Urinary bladder (tissue), 4 donors: ENCODE measurements around the gene SIPA1L3. TPM values are rescaled to one million over a fixed set of nuclear protein-coding genes. Genes with fewer than 3 reads are reported as not detected.
A peak's percentile ranks its signal among the peaks of the same experiment; 100 is the strongest.

Experiments used
- DNase-seq: peaks from one replicate; pipeline ENCODE4 v3.0.0-alpha.2; 2015; ENCODE audit errors: extremely low spot score
- H3K27ac ChIP-seq: one replicate; pipeline ENCODE4 v1.5.1; 2013; ENCODE audit warnings: low read depth, mild to moderate bottlenecking, moderate library complexity
- H3K36me3 ChIP-seq: one replicate; pipeline ENCODE4 v1.6.1; 2013; ENCODE audit warnings: mild to moderate bottlenecking, moderate library complexity; ENCODE audit not compliant: insufficient read depth
- H3K4me1 ChIP-seq: one replicate; pipeline ENCODE4 v1.6.1; 2013; ENCODE audit warnings: mild to moderate bottlenecking, moderate library complexity; ENCODE audit not compliant: insufficient read depth
- H3K4me3 ChIP-seq: one replicate; pipeline ENCODE4 v1.5.1; 2013; ENCODE audit warnings: low read depth, low read length
- WGBS: extraction: QIAGEN DNeasy Blood & Tissue Kit; methylation state at CpG from one replicate; pipeline ENCODE4 v1.1.7; 2013; 5-methylcytosine and 5-hydroxymethylcytosine counted together
- polyA plus RNA-seq: library from polyadenylated mRNA; stranded (reverse); fragments of 200-250 nt; gene quantifications from one replicate; pipeline ENCODE4 v1.2.3, GENCODE V29; 2013
- total RNA-seq: library from RNA; depleted of rRNA; stranded (reverse); fragments of >200 nt; gene quantifications from one replicate; pipeline ENCODE4 v1.2.3, GENCODE V29; 2014
- donor health status: healthy with polysubstance abuse.
- donor health status: healthy.

Gene SIPA1L3
- total and polyA plus RNA-seq, 2 donors = 6.2 to 11.5 TPM

GRCh38 chr19:38130399-38130798 lies 223.4 kb downstream of the SIPA1L3 start:
- Histone ChIP-seq H3K36me3 (no peaks in the 10 kb centered on the region), H3K4me3 (no peak overlapping the region), H3K27ac (no peak overlapping the region), H3K4me1 (no peaks in the 10 kb centered on the region)
- WGBS = 97% methylated on average over 25 of the region's 25 CpGs
- no peak for DNase-seq

- DNase-seq = no peak
- Histone ChIP-seq H3K4me3 (no peak overlapping the region), H3K4me1 (no peaks in the 10 kb centered on the region), H3K36me3 (no peaks in the 10 kb centered on the region), H3K27ac (no peak overlapping the region)
- 95% methylated on average over 6 of the region's 6 CpGs for WGBS
Measured at GRCh38 chr19:38132781-38133180, 225.8 kb downstream of the SIPA1L3 start.

- Histone ChIP-seq H3K36me3 (no peaks in the 10 kb centered on the region), H3K4me3 (no peak overlapping the region), H3K4me1 (no peaks in the 10 kb centered on the region), H3K27ac (no peak overlapping the region)
- 87% methylated on average over 3 of the region's 3 CpGs for WGBS
- no peak for DNase-seq
Measured at GRCh38 chr19:38133319-38133718, 226.3 kb downstream of the SIPA1L3 start.

- no peaks in the 10 kb centered on the region for H3K36me3 ChIP-seq
- WGBS = 74% methylated on average over 14 of the region's 14 CpGs
- no peak overlapping the region for H3K4me3 ChIP-seq
- H3K27ac ChIP-seq = no peak overlapping the region
- DNase-seq = no peak
- no peaks in the 10 kb centered on the region for H3K4me1 ChIP-seq
Measured at GRCh38 chr19:38134540-38135149, 227.6 kb downstream of the SIPA1L3 start.

GRCh38 chr19:38135150-38135998 lies 228.4 kb downstream of the SIPA1L3 start:
- Histone ChIP-seq H3K4me3 (no peak overlapping the region), H3K4me1 (no peaks in the 10 kb centered on the region), H3K36me3 (no peaks in the 10 kb centered on the region), H3K27ac (no peak overlapping the region)
- DNase-seq = no peak
- WGBS = 76% methylated on average over 21 of the region's 21 CpGs

- Histone ChIP-seq H3K27ac (no peak overlapping the region), H3K4me3 (no peak overlapping the region), H3K4me1 (no peaks in the 10 kb centered on the region), H3K36me3 (no peaks in the 10 kb centered on the region)
- 80% methylated on average over 6 of the region's 6 CpGs for WGBS
- DNase-seq = no peak
Measured at GRCh38 chr19:38139122-38139521, 232.1 kb downstream of the SIPA1L3 start.

- WGBS = 95% methylated on average over 13 of the region's 13 CpGs
- H3K4me3 ChIP-seq = no peak overlapping the region
- H3K27ac ChIP-seq = no peak overlapping the region
- peaks cover 3% of the 10 kb centered on the region for H3K36me3 ChIP-seq
- no peaks in the 10 kb centered on the region for H3K4me1 ChIP-seq
- DNase-seq = no peak
Measured at GRCh38 chr19:38141108-38141507, 234.1 kb downstream of the SIPA1L3 start.

- no peak overlapping the region for H3K4me3 ChIP-seq
- DNase-seq = peak; percentile 18
- H3K36me3 ChIP-seq = peaks cover 3% of the 10 kb centered on the region
- H3K27ac ChIP-seq = no peak overlapping the region
- H3K4me1 ChIP-seq = no peaks in the 10 kb centered on the region
- WGBS = 54% methylated on average over 17 of the region's 17 CpGs
Measured at GRCh38 chr19:38142176-38143035, 235.4 kb downstream of the SIPA1L3 start.

- Histone ChIP-seq H3K27ac (no peak overlapping the region), H3K4me3 (no peak overlapping the region), H3K4me1 (no peaks in the 10 kb centered on the region), H3K36me3 (peaks cover 3% of the 10 kb centered on the region)
- WGBS = 83% methylated on average over 5 of the region's 5 CpGs
- DNase-seq = no peak
Measured at GRCh38 chr19:38143847-38144246, 236.8 kb downstream of the SIPA1L3 start.

GRCh38 chr19:38144667-38145066 lies 237.7 kb downstream of the SIPA1L3 start:
- peaks cover 3% of the 10 kb centered on the region for H3K36me3 ChIP-seq
- H3K27ac ChIP-seq = no peak overlapping the region
- H3K4me3 ChIP-seq = no peak overlapping the region
- no peak for DNase-seq
- H3K4me1 ChIP-seq = no peaks in the 10 kb centered on the region
- 92% methylated on average over 6 of the region's 6 CpGs for WGBS

GRCh38 chr19:38145623-38146022 lies 238.6 kb downstream of the SIPA1L3 start:
- Histone ChIP-seq H3K4me3 (no peak overlapping the region), H3K4me1 (no peaks in the 10 kb centered on the region), H3K36me3 (peaks cover 3% of the 10 kb centered on the region), H3K27ac (no peak overlapping the region)
- 74% methylated on average over 4 of the region's 4 CpGs for WGBS
- no peak for DNase-seq

GRCh38 chr19:38148337-38148736 lies 241.3 kb downstream of the SIPA1L3 start:
- no peak overlapping the region for H3K27ac ChIP-seq
- no peak for DNase-seq
- no peaks in the 10 kb centered on the region for H3K4me1 ChIP-seq
- WGBS = 89% methylated on average over 9 of the region's 9 CpGs
- peaks cover 3% of the 10 kb centered on the region for H3K36me3 ChIP-seq
- H3K4me3 ChIP-seq = no peak overlapping the region

GRCh38 chr19:38149661-38150061 lies 242.7 kb downstream of the SIPA1L3 start:
- Histone ChIP-seq H3K4me3 (no peak overlapping the region), H3K4me1 (no peaks in the 10 kb centered on the region), H3K36me3 (peaks cover 3% of the 10 kb centered on the region), H3K27ac (no peak overlapping the region)
- 79% methylated on average over 6 of the region's 6 CpGs for WGBS
- no peak for DNase-seq
